ENCODE measurements around the gene RGMB. TPM values are rescaled to one million over a fixed set of nuclear protein-coding genes. Genes with fewer than 3 reads are reported as not detected.

RGMB gene
- 6.0 to 8.0 TPM (median 7.5 TPM) in 5 replicates for total RNA-seq (2022; extraction: Qiagen RNA extraction)

DNA sequence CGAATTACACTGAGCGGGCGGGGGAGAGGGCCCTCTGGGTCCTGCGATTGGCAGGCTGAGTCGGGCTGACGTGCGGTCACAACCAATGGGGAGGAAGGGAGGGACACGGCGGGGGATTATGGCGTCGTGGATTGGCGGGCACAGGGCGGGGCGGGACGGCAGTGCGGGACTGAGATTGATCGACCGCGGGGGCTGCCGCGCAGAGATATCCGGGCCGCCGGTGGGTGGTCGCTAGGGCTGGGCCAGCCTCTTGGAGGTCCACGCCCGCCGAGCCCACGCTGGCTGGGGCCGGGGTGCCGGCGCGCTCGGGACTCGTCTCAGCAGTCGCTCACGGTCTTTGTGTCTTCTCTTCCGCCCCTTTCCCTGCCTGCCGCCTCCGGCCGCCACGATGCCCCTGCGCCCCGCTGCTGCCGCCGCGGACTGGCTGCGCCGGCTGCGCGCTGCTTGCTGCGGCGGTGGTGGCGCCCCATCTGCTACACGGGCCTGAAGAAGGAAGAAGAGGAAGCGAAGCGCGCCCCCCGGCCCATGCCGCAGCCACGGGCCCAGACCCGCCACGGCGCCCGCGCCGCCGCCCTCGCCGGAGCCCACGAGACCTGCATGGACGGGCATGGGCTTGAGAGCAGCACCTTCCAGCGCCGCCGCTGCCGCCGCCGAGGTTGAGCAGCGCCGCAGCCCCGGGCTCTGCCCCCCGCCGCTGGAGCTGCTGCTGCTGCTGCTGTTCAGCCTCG lies at the start of gene RGMB:
Gene RGMB, plus strand, starts transcription at position 200 of the 728 bp plus-strand sequence. Its CDS starts 408 bp downstream, at position 608.

Other genes starting within 250 kb of the RGMB start
- 27.7 to 34.9 TPM (median 31.1 TPM) in 5 replicates for gene CHD1, start 155.3 kb downstream of the RGMB start, total RNA-seq (2022; extraction: Qiagen RNA extraction)